Activated T-helper 17 cell treated with anti-CD3 and anti-CD28 coated beads, Interleukin-2, amount 50 U/mL, for 72 hours (primary cell): Measurements from ENCODE around the gene RNF181. TPM values are rescaled to one million over a fixed set of nuclear protein-coding genes. Genes with fewer than 3 reads are reported as not detected.
"Not testable (repeated sequence)": the region's sequence is repeated elsewhere in the genome, so short reads cannot be mapped to it uniquely, and the experiment has no call there.

Source experiments
- ATAC-seq: fragments of 150-1000 bp; cut with Tn5 transposase; replicated peaks from 2 replicates; pipeline ENCODE4 v1.10.0; 2021; ENCODE audit warnings: mild to moderate bottlenecking, moderate library complexity
- H3K27ac Mint-ChIP-seq: one replicate; pipeline ENCODE4 v1.8.0; 2022; ENCODE audit warnings: mixed read lengths
- H3K27me3 Mint-ChIP-seq: one replicate; pipeline ENCODE4 v1.8.0; 2022; ENCODE audit warnings: mixed read lengths
- H3K36me3 Mint-ChIP-seq: one replicate; pipeline ENCODE4 v1.8.0; 2022; ENCODE audit warnings: low read depth, mild to moderate bottlenecking, mixed read lengths
- H3K4me1 Mint-ChIP-seq: one replicate; pipeline ENCODE4 v1.8.0; 2022; ENCODE audit warnings: mixed read lengths
- H3K4me3 Mint-ChIP-seq: one replicate; pipeline ENCODE4 v1.8.0; 2022; ENCODE audit warnings: mild to moderate bottlenecking, mixed read lengths
- H3K9me3 Mint-ChIP-seq: one replicate; pipeline ENCODE4 v1.8.0; 2022; ENCODE audit warnings: mixed read lengths
- total RNA-seq, 2 donors: library from RNA; stranded (reverse); gene quantifications; one replicate each; pipeline ENCODE4 v1.2.3, GENCODE V29; 2022

RNF181 gene
- total RNA-seq, 2 donors from 2014 or later, result 116 to 156 TPM

- peak overlapping the region; percentile 92 for H3K27ac Mint-ChIP-seq
- H3K4me3 Mint-ChIP-seq, result peak overlapping the region; percentile 93
- not testable (repeated sequence) for H3K4me1 Mint-ChIP-seq, H3K27me3 Mint-ChIP-seq, ATAC-seq, H3K9me3 Mint-ChIP-seq
- peaks cover 41% of the 10 kb centered on the region for H3K36me3 Mint-ChIP-seq
Observed at GRCh38 chr2:85560403-85560726, 35.2 kb upstream of the RNF181 start.

- Mint-ChIP-seq H3K27ac (peak overlapping the region; percentile 92), H3K4me1 (peaks cover 4% of the 10 kb centered on the region), H3K36me3 (peaks cover 36% of the 10 kb centered on the region), H3K27me3 (no peaks in the 10 kb centered on the region), H3K9me3 (no peaks in the 10 kb centered on the region), H3K4me3 (peak overlapping the region; percentile 93)
- peak; percentile 43 for ATAC-seq
Observed at GRCh38 chr2:85560812-85561279, 34.7 kb upstream of the RNF181 start.

- peak within 1 kb of the TSS; percentile 93 for H3K4me3 Mint-ChIP-seq
- peak within 1 kb of the TSS; percentile 92 for H3K27ac Mint-ChIP-seq
- no peaks in the 10 kb centered on the region for H3K27me3 Mint-ChIP-seq
- peaks cover 4% of the 10 kb centered on the region for H3K4me1 Mint-ChIP-seq
- ATAC-seq, result peak; percentile 97
- no peaks in the 10 kb centered on the region for H3K9me3 Mint-ChIP-seq
- peaks cover 29% of the 10 kb centered on the region for H3K36me3 Mint-ChIP-seq
Observed at GRCh38 chr2:85561280-85562212, 34.0 kb upstream of the RNF181 start, which contains the start of gene GGCX. TSS of gene GGCX (minus strand) at chr2:85561493. CDS start at chr2:85561428, 65 bp downstream.

GRCh38 chr2:85564144-85564563 is 31.4 kb upstream of the RNF181 start:
- peaks cover 11% of the 10 kb centered on the region for H3K36me3 Mint-ChIP-seq
- H3K27ac Mint-ChIP-seq, result no peak overlapping the region
- no peak overlapping the region for H3K4me3 Mint-ChIP-seq
- no peak for ATAC-seq
- H3K9me3 Mint-ChIP-seq, result no peaks in the 10 kb centered on the region
- no peaks in the 10 kb centered on the region for H3K27me3 Mint-ChIP-seq
- peaks cover 4% of the 10 kb centered on the region for H3K4me1 Mint-ChIP-seq

DNA sequence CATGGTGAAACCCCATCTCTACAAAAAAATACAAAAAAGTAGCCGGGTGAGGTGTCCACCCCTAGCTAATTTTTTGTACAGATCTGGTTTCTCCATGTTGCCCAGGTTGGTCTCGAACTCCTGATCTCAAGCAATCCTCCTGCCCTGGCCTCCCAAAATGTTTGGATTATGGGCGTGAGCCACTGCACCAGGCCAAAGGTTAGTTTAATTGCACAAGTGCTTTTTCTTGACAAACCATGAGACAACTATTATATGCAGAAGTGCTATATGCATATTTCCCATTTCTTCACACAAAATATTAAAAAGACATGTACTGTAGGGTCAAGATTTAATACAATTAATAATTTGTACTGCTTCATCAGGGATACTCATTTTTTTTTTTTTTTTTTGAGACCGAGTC is 29.3 kb upstream of the RNF181 start:
- no peak for ATAC-seq
- no peaks in the 10 kb centered on the region for H3K9me3 Mint-ChIP-seq
- H3K27ac Mint-ChIP-seq, result no peak overlapping the region
- H3K27me3 Mint-ChIP-seq, result no peaks in the 10 kb centered on the region
- H3K4me1 Mint-ChIP-seq, result no peaks in the 10 kb centered on the region
- no peak overlapping the region for H3K4me3 Mint-ChIP-seq
- no peaks in the 10 kb centered on the region for H3K36me3 Mint-ChIP-seq

GRCh38 chr2:85575739-85576138 is 19.8 kb upstream of the RNF181 start:
- Mint-ChIP-seq H3K27me3 (no peaks in the 10 kb centered on the region), H3K36me3 (peaks cover 25% of the 10 kb centered on the region), H3K9me3 (no peaks in the 10 kb centered on the region), H3K4me3 (no peak overlapping the region), H3K27ac (no peak overlapping the region), H3K4me1 (peaks cover 16% of the 10 kb centered on the region)
- no peak for ATAC-seq

DNA sequence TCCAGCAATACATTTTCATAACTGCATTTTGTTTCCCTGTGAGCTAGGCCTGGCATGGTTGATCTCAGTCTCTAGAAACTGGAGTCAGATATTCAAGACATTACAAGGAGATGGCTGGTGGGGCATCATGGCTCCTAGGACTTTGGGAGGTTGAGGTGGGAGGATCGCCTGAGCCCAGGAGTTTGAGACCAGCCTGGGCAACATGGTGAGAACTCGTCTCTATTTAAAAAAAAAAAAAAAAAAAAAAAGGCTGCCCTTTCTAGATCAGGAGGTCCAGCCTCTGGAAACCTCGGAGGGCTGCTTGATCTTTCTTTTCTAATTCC is 18.5 kb upstream of the RNF181 start:
- Mint-ChIP-seq H3K4me3 (peak overlapping the region; percentile 99), H3K36me3 (peaks cover 34% of the 10 kb centered on the region), H3K27me3 (no peaks in the 10 kb centered on the region), H3K27ac (peak overlapping the region; percentile 97), H3K4me1 (peaks cover 16% of the 10 kb centered on the region), H3K9me3 (no peaks in the 10 kb centered on the region)
- no peak for ATAC-seq

DNA sequence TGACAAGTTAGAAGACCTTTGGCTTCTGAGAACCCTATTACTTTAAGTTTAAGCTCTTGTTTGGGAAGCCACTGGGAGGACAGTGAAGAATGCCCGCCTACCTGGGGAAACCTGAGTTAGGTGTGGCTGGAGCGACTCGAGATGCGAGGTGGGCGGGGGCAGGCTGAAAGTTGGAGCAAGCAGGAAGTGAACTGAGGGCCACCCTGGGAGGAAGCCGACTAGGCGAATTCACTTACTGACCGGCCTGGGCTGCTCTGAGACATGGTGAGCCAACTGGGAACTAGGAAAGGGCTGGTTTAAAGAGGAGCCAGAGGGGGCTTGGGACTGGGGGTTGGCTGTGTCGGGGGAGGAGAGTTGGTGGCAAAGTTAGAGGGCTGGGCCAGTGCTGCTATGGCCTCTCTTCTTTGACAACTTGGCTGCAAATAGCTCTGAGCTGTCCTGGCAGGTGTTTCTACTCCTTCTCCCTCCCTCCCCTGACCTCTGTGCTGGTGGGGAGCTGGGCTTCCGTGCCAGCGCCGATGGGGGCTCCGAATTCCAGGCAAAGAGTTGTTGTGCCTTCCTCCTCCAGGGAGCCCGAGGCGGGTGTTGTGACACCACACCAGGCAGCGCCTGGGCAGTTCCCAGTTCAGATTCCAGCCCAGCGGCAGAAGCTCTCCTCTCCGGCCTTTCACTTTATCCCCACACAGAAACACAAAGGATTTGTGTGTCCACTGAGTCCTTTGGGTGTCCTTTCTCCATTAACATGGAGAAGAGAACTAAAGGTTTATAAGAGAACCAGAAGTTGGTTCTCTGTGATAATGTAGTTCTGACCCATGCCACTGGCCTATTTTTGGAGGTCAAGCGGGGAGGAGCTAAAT is 17.9 kb upstream of the RNF181 start, which contains the start of gene VAMP8:
TSS of gene VAMP8 (plus strand) at position 201 of the 857 bp plus-strand sequence. CDS start at position 262, 61 bp downstream.
- Mint-ChIP-seq H3K27me3 (no peaks in the 10 kb centered on the region), H3K4me3 (peak within 1 kb of the TSS; percentile 99), H3K36me3 (peaks cover 39% of the 10 kb centered on the region), H3K27ac (peak within 1 kb of the TSS; percentile 97), H3K9me3 (no peaks in the 10 kb centered on the region), H3K4me1 (peaks cover 16% of the 10 kb centered on the region)
- ATAC-seq, result peak; percentile 90

GRCh38 chr2:85578243-85579180 is 17.0 kb upstream of the RNF181 start:
- peaks cover 44% of the 10 kb centered on the region for H3K36me3 Mint-ChIP-seq
- peak; percentile 41 for ATAC-seq

GRCh38 chr2:85579266-85579935 is 16.1 kb upstream of the RNF181 start:
- no peaks in the 10 kb centered on the region for H3K27me3 Mint-ChIP-seq
- peak overlapping the region; percentile 99 for H3K4me3 Mint-ChIP-seq
- H3K36me3 Mint-ChIP-seq, result peaks cover 49% of the 10 kb centered on the region
- H3K27ac Mint-ChIP-seq, result peak overlapping the region; percentile 97
- H3K9me3 Mint-ChIP-seq, result no peaks in the 10 kb centered on the region
- no peak for ATAC-seq
- H3K4me1 Mint-ChIP-seq, result peaks cover 24% of the 10 kb centered on the region

More at GRCh38 chr2:85578243-85579180, 17.0 kb upstream of the RNF181 start:
- Mint-ChIP-seq H3K4me1 (peaks cover 18% of the 10 kb centered on the region), H3K4me3 (peak overlapping the region; percentile 99), H3K27ac (peak overlapping the region; percentile 97), H3K27me3 (no peaks in the 10 kb centered on the region), H3K9me3 (no peaks in the 10 kb centered on the region)

GRCh38 chr2:85580206-85580605 is 15.3 kb upstream of the RNF181 start:
- no peaks in the 10 kb centered on the region for H3K9me3 Mint-ChIP-seq
- H3K4me1 Mint-ChIP-seq, result peaks cover 27% of the 10 kb centered on the region
- no peaks in the 10 kb centered on the region for H3K27me3 Mint-ChIP-seq
- peak overlapping the region; percentile 99 for H3K4me3 Mint-ChIP-seq
- peaks cover 49% of the 10 kb centered on the region for H3K36me3 Mint-ChIP-seq
- ATAC-seq, result no peak
- no peak overlapping the region for H3K27ac Mint-ChIP-seq

GRCh38 chr2:85582492-85582891 is 13.1 kb upstream of the RNF181 start:
- no peak for ATAC-seq
- H3K27me3 Mint-ChIP-seq, result no peaks in the 10 kb centered on the region
- H3K36me3 Mint-ChIP-seq, result peaks cover 49% of the 10 kb centered on the region
- peaks cover 32% of the 10 kb centered on the region for H3K4me1 Mint-ChIP-seq
- H3K9me3 Mint-ChIP-seq, result no peaks in the 10 kb centered on the region
- no peak overlapping the region for H3K27ac Mint-ChIP-seq
- H3K4me3 Mint-ChIP-seq, result no peak overlapping the region

DNA sequence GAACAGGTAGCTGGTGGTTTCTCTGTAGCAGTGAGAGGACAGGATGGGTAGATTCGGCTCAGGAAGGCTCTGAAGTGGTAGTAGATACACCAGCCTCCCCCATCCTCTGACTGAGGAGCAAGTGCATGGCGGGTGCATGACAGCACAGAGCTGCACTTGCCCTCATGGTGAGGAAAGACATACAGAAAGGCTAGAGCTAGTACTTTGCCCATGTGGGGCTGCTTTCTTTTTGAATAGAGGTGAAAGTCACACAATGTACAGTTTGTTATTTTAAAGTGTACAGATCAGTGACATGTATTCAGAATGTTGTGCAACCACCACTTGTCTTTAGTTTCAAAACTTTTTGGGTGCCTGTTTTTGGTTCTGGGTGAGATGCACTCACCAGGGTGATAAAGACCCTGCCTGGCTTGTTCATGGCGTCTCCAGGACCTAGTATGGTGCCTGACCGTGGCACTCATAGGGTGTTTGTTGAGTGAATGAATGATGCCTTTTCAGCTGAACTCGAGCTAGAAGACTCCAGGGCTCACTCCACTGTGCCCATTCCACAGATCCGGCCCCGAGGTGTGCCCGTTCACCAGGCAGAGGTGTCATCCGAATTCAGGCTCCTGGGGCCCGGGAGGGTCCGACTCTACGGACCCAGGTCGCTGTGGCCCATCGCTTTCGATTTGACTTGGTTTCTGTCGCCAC is 11.7 kb upstream of the RNF181 start:
- H3K4me1 Mint-ChIP-seq, result peaks cover 33% of the 10 kb centered on the region
- peak; percentile 37 for ATAC-seq
- peak overlapping the region; percentile 87 for H3K27ac Mint-ChIP-seq
- peaks cover 41% of the 10 kb centered on the region for H3K36me3 Mint-ChIP-seq
- H3K9me3 Mint-ChIP-seq, result no peaks in the 10 kb centered on the region
- no peaks in the 10 kb centered on the region for H3K27me3 Mint-ChIP-seq
- peak overlapping the region; percentile 82 for H3K4me3 Mint-ChIP-seq
